Ovary (tissue), 3 donors: ENCODE data around the gene TTC33.

Experiments used
- POLR2A ChIP-seq: fragments of 450-650 bp; IDR thresholded peaks from one replicate; pipeline ENCODE4 v1.6.1; 2017; ENCODE audit warnings: antibody characterized with exemption, mild to moderate bottlenecking, moderate library complexity
- TF ChIP-seq, protein P1 (sequence below), 3 donors: fragments of 450-650 bp in 2 of 3; fragments of 200-600 bp in 1 of 3; IDR thresholded peaks; one replicate each; pipeline versions ENCODE4 v1.5.1 to v1.8.0; 2016 to 2022; ENCODE audit warnings: antibody characterized with exemption in 3 of 3, mild to moderate bottlenecking in 1 of 3
- donor health status: DM: no; HTN: no; CAD: no.

DNA sequence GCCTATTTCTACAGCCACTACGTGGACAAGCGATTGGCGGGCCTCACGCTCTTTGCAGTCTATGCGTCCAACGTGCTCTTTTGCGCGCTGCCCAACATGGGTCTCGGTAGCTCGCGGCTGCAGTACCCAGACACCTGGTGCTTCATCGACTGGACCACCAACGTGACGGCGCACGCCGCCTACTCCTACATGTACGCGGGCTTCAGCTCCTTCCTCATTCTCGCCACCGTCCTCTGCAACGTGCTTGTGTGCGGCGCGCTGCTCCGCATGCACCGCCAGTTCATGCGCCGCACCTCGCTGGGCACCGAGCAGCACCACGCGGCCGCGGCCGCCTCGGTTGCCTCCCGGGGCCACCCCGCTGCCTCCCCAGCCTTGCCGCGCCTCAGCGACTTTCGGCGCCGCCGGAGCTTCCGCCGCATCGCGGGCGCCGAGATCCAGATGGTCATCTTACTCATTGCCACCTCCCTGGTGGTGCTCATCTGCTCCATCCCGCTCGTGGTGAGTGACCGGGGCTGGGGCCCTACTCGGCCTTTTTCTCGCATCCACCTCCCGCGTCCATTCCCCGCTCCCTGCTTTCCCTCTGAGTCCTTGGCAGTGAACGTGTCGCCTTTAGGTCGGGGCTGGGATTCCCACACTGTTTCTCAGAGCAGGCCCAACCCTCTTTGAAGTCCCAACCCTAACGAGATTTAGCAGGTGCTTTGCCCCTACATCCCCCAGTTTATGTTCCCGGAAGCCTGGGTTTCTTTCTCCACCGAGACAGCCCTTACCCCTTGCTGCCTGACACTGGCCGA, 74.2 kb downstream of the TTC33 start:
- TF ChIP-seq, protein P1, sequence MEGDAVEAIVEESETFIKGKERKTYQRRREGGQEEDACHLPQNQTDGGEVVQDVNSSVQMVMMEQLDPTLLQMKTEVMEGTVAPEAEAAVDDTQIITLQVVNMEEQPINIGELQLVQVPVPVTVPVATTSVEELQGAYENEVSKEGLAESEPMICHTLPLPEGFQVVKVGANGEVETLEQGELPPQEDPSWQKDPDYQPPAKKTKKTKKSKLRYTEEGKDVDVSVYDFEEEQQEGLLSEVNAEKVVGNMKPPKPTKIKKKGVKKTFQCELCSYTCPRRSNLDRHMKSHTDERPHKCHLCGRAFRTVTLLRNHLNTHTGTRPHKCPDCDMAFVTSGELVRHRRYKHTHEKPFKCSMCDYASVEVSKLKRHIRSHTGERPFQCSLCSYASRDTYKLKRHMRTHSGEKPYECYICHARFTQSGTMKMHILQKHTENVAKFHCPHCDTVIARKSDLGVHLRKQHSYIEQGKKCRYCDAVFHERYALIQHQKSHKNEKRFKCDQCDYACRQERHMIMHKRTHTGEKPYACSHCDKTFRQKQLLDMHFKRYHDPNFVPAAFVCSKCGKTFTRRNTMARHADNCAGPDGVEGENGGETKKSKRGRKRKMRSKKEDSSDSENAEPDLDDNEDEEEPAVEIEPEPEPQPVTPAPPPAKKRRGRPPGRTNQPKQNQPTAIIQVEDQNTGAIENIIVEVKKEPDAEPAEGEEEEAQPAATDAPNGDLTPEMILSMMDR (IDR thresholded peaks at IDR 0.05), result no peak
- TF ChIP-seq POLR2A, result no peak
